ENCODE measurements around the gene PLEK.

GRCh38 chr2:68365087-68365486, at the start of gene PLEK:
- TF ChIP-seq CTCF (IDR thresholded peaks at IDR 0.05; ENCODE audit: low read depth, low read length, poor library complexity, severe bottlenecking) = no peak
- TF ChIP-seq EZH2phosphoT487 (IDR thresholded peaks at IDR 0.05; ENCODE audit: borderline replicate concordance, low read length) = no peak
